Right hindlimb (tissue), 1 donor: ENCODE data around the gene SIGLEC15.
A peak's percentile ranks its signal among the peaks of the same experiment; 100 is the strongest.
"Not testable (repeated sequence)": the region's sequence is repeated elsewhere in the genome, so short reads cannot be mapped to it uniquely, and the experiment has no call there.

ENCODE experiments used
- DNase-seq: peaks from one replicate; pipeline ENCODE4 v3.0.0-alpha.2; 2018

The SIGLEC15 gene

DNA sequence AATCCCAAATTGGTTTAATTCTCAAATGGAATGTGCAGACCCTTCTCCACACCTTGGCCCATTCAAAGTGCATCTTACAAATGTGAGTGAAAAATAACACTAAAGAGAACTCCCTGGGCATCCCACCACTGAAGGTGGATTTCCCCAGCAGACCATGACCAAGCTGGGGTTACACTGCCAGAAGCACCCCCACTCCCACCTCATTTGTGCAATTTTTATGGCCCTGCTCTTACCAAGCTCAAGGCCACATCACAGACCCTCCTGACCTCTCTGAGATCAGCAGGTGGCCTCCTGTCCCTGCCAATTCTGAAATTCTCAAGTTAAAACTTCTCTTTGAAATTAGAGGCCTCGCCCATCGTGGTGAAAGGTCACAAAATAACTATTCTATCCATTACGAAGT is 21.6 kb downstream of the SIGLEC15 start:
- no peak for DNase-seq

GRCh38 chr18:45848643-45849042 is 23.2 kb downstream of the SIGLEC15 start:
- not testable (repeated sequence) for DNase-seq

- no peak for DNase-seq
Observed at GRCh38 chr18:45849529-45849928, 24.1 kb downstream of the SIGLEC15 start.

DNA sequence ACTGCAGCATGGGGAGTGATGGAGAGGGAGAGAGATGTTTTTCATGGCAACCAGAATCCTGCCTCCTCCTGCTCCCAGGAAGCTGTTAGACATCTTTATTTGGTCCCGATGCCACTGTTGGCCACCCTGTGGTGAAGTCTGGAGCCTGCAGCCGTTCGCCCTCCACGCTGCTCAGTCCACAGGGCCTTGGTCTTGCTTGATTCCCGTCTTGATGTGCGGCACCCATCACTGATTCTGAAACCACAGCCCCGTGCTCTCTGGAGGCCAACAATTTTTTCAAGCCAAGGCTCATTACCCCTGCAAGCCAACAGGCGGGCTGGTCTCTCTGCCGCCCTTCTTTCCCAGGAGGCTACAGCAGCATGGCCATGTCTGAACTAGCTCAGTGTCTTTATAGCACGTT is 24.5 kb downstream of the SIGLEC15 start:
- DNase-seq, result no peak

GRCh38 chr18:45851161-45851925 is 25.9 kb downstream of the SIGLEC15 start:
- DNase-seq, result no peak

DNA sequence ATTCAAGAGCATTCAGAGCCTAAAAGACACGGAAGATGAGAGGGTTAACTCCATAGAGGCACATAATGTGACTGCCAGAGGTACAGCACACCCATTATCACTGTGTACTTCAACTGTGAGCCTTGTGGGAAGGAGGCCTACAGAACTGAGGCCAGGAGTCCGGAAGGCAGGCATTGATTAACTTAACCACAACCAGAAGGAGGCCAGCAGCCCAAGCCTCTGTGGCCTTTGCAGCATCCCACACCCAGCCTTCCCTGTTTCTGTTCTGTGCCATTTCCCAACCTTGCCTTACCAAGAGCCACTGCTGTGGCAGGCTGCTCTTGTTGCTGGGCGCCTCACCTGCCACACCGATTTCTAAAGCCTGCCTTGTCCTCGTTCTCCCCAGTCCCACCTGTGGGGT is 27.2 kb downstream of the SIGLEC15 start:
- no peak for DNase-seq

DNA sequence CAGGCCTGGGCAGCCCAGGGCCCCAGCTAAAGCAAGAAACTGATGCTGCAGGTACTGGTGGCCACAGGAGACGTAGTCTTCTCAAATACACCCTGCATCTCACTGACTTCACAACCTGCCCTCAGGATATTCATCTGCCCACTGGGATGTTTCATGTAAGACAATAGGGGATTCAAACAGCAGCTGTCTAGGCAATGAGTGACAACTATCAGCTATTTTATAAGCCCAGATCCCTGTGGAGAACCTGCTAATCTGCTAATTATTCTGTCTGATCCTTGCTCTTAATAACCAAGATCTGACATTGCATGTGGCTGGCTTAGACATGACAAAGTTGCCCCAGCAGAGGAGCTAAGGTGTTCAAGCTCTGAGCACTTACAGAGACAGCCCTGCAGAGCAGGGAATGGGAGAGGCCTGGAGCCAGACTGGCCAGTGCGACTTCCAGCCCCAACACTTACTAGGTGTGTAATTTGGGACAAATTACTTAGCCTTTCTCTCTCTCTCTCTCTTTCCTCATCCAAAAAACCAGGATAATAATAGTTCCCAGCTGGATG is 28.6 kb downstream of the SIGLEC15 start:
- DNase-seq, result no peak

- no peak for DNase-seq
Observed at GRCh38 chr18:45856531-45856930, 31.1 kb downstream of the SIGLEC15 start.

GRCh38 chr18:45859334-45859733 is 33.9 kb downstream of the SIGLEC15 start:
- no peak for DNase-seq

GRCh38 chr18:45860492-45860891 is 35.0 kb downstream of the SIGLEC15 start:
- no peak for DNase-seq

DNA sequence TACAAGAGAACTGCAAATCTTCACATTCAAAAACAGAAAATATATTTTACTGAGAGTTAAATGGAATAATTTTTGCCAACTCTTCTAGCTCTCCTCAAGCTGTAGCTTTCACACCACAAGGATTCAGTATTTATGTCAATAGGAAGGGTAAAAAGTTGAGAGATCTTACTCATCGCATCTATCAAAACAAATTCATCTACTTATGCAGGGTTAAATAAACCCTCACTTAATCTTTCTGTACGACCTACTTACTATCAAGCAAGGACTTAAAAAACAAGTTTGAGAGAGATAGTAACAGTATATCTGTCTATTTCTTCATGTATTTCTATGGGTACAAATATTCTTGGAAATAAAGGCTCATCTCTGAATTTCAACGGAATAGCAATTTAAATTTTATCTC is 35.5 kb downstream of the SIGLEC15 start:
- DNase-seq, result no peak

DNA sequence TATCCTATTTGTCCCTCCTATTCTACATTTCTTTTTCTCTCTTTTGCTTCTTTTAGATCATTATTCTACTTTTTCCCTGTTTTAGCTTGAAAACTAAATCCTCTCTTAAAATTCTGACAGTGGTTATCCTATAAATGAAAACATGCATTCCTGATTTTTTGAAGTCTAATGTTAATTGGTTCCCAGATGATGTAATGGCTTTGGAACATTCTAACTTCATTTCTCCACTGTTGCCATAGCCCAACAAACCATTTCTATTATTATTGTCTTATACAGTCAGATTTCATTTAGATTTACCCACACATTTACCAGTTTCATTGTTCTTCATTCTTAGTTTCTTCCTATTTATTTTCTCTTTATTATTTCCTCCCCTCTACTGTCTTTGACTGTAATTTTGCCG is 36.5 kb downstream of the SIGLEC15 start:
- no peak for DNase-seq

- no peak for DNase-seq
Observed at GRCh38 chr18:45863469-45863868, 38.0 kb downstream of the SIGLEC15 start.

DNA sequence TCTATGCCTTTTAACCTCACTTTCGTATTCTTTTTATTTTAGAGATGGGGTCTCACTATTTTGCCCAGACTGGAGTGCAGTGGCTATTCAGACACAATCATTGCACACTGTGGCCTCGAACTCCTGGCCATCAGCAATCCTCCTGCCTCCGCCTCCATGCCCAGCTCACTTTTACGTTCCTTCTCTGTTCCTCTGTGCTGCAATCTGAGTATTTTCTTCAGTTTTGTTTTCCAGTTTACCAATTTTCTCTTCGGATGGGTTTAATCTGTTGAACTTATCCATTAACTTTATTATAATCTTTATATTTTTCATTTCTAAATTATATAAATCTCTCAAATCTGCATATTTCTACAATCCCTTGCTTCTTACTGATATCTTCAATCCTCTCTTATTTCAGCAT is 38.6 kb downstream of the SIGLEC15 start:
- no peak for DNase-seq

DNA sequence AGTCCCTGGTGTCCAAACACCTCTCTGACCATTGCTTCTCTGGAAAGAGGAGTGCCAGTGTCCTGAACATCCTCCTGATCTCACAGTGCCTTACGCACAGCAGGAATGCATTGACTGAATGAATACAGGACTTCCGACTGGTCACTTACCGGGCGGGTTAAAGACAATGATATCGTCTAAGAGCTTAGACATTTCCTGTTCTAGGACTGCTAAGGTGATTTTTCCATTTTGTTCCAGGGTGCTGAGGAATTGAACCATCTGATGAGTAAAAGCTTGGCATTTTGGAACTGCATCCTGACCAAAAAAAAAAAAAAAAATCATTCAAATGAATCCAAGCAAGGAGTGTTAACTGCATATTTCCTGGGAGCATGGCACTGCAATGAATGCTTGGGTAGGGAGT is 40.0 kb downstream of the SIGLEC15 start:
- no peak for DNase-seq

DNA sequence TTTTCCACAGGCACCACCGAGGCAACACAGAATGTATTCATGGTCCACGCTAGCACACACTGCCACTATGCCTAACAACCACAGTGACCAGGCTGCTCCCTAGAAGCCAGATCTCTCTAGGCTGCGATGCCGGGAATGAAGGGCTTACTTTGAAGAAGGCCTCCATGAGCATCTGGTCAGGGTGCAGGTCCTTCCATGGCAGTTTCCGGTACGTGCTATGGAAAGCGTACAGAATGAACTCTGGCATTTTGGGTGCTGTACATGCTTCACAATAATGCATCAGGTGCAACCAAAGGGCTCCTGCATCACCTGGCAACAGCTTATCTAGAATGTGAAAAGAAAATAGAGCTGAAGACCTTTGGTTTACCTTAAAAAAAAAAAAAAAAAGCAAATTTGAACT is 44.9 kb downstream of the SIGLEC15 start:
- DNase-seq, result no peak

- DNase-seq, result no peak
Observed at GRCh38 chr18:45871431-45872084, 46.1 kb downstream of the SIGLEC15 start.

DNA sequence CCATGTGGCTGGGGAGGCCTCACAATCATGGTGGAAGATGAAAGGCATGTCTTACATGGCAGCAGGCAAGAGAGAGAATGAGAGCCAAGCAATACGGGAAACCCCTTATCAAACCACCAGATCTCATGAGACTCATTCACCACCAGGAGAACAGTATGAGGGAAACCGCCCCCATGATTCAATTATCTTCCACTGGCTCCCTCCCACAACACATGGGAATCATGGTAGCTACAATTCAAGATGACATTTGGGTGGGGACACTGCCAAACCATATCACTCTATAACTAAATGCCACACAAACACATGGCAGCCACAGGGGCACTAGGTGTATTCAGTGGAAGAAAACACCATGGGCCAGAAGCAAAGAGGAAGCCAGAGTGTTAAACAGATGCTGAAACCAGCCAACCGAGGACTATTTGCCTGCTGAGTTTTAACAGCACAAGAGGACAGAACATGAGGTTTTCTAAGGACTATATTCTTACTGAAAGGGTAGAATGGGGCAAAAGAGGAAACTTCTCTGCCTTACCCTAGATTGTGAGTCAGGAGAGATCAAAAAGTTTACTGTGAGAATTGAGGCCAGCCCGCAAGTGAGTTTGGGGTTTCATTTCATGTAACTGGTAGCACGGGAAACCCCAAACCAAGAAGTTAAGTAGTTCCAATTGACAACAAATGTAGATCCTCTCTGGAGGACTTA is 49.2 kb downstream of the SIGLEC15 start:
- DNase-seq, result no peak

DNA sequence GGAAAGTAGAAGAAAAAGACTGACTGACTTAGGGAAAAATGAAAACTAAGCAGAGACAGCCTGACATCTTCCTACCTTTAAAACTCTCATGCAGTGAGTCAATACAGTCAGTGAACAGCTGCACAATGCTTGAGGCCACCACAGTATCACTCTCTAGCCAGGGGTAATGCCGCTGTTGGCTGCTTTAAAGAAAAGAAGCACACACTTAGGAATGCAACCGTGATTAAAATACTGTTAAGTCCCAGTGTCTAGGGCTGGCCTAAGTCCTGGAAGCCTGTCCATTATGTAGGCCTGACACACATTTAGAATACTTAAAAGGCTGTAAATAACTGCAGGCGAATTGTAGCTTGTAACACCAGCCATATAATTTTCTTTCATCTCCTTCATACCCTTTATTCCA is 50.7 kb downstream of the SIGLEC15 start:
- no peak for DNase-seq

DNA sequence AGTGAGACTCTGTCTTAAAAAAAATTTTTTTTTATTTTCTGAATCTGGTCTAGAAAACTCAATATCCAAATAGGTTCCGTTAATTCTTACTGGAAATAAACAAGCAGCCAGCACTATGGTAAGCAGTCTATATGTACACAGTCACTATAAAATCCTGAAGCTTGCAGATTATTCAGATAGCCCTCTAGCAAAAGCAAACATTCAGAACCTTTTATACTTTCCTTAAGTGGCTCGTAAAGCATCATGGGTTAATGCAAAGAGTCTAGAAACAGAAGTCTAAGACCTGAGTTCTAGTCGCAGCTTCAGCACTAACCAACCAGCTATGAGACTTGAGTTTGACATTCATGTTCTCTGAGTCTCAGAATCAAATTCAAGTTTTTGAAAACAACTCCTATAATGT is 51.9 kb downstream of the SIGLEC15 start:
- no peak for DNase-seq

DNA sequence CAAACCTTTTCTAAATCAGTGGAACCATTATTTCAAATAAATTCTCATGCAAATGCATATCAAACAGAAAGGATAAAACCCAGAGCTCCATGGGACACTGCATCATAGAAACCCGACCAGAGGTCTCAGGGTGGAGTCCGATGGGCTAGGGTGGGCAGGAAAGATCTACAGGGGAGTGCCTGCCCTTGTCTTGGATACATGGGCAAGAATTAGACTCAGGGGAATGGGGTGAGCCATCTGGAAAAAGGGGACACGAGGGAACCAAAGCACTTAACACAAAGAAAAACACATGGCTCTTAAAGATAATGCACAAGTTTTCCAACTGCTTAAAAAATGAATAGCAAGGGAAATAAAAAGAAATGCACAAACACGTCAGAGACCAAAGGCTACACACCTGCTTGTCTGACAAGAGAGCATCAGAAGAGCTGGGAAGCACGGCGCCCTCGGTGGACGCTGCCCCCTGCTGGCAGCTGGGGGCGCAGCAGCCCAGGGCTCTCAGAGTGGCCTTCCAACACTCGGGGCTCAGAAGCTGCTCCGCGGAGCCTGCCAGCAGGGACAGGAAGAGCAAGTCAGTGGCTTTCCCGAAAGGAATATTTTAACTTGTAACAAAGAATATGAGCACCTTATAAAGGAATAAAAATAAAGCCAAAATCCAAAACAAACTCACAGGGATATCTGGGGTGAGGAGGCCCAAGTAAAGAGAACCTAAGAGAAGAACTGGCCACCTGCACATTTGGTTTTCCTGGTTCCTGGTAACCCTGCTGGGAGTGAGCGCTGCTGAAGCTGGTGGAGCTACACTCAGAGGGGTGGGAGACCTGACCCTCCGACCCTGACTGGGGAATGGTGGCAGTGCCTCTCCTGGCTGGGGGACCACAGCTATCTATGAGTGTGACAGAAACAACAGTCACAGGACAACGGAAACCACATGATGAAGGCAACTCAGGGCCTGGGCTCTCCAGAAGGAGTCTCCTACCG is 54.5 kb downstream of the SIGLEC15 start:
- peak; percentile 79 for DNase-seq

DNA sequence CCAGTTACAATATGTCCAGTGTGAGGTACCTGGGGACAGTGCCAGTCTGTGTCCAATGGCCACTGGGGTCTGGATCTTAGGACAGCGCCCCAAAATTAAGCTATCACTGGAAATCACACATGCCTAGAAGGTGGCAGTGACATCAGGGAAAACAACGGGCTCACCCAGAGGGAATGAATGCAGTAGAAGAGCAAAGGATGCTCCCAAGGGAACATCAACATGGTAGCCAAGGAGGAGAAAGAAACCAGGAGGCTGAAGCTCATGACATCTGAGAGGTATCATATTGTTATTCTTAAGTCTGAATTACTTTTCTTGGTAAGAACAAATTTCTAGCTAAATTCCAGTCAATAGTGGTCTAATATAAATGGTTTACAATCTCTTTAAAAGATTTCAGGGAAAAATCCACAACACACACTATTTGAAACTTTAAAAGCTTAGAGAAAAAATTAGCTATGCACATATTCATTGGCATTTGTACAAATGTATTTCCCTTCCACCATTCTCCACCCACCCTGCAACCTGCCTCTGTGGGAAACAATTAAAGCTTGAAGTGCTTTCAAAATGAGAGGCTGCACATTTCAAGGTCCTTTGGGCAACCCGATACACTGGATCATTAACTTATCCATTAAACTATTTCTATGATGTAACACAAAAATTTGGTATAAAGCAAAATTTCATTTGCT is 55.5 kb downstream of the SIGLEC15 start:
- DNase-seq, result no peak
